IPS-18c (cell line): ENCODE results near the gene PPP1R13L.
"Not testable (repeated sequence)": the region's sequence is repeated elsewhere in the genome, so short reads cannot be mapped to it uniquely, and the experiment has no call there.

Experiments
- H3K4me3 ChIP-seq: 2 replicates; pipeline ENCODE4 v1.7.0; 2013; ENCODE audit warnings: low read depth, mild to moderate bottlenecking, low read length, moderate library complexity; ENCODE audit not compliant: insufficient read depth
- H3K9me3 ChIP-seq: one replicate; pipeline ENCODE4 v1.6.1; 2013; ENCODE audit warnings: mild to moderate bottlenecking, low read length, moderate library complexity; ENCODE audit not compliant: control insufficient read depth, insufficient read depth

PPP1R13L gene

DNA sequence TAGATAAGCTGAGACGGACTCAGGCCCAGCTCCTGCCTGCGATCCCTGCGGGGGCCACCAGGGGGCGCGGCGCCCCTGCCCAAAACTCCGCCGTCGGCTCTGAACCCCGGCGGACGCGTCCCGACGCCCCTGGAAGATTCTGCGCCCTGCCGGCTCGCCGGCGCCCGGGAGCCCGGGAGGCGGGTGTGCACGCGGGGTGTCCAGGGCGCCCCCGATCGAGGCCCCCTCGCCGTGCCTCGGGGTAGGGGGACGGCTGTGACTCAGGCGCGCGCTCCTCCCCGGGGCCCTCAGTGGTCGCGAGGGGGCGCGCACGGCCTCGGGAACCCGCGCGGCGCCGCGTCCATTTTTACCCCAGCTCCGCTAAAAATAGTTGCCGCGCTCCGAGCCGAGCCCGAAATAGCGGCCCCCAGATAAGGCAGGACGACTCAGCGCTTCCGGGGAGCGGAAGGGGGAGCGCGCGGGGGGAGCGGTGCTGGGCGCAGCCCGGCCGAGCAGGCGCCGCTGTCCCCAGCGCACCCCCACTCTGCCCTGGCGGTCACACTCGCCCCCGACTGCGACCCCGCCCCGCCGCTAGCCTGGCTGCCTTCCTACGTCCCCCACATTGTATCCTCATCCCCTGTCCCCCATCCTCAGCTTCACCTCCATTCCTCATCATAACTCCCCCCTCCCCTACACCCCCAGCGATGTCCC is 34.8 kb upstream of the PPP1R13L start:
- Histone ChIP-seq H3K4me3 (peak overlapping the region; percentile 89), H3K9me3 (peaks cover 5% of the 10 kb centered on the region)

DNA sequence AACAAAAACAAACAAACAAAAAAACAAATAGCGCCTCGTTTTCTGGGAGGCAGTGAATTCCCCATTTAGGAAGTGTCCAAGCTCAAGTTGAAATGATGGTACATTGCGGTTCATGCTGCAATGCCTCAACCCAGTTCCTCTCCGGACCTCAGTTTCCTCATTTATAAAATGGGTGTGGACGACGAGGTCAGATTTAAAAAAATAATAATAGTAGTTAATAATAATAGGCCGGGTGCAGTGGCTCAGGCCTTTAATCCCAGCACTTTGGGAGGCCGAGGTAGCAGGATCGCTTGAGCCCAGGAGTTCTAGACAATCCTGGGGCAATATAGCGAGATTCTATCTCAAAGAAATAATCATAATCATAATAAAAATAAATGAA is 34.3 kb upstream of the PPP1R13L start:
- no peak overlapping the region; the same call in 1 of the 2 replicates for H3K4me3 ChIP-seq
- H3K9me3 ChIP-seq: peaks cover 5% of the 10 kb centered on the region

DNA sequence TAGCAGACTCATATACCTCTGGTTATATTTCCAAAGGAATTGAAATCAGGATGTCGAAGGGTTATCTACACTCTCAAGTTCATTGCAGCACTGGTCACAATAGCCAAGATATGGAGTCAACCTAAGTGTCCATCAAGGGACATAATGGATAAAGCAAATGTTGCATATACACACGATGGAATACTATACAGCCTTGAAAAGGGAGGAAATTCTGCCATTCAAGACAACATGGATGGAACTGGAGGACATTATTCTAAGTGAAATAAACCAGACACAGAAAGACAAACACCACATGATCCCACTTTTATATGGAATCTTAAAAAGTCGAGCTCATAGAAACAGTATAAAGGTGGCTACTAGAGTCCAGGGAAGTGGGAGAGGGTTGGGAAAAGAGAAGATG is 32.5 kb upstream of the PPP1R13L start:
- Histone ChIP-seq H3K9me3 (peaks cover 5% of the 10 kb centered on the region), H3K4me3 (no peak overlapping the region)

GRCh38 chr19:45432543-45432942 is 27.7 kb upstream of the PPP1R13L start:
- H3K4me3 ChIP-seq, H3K9me3 ChIP-seq: not testable (repeated sequence)

DNA sequence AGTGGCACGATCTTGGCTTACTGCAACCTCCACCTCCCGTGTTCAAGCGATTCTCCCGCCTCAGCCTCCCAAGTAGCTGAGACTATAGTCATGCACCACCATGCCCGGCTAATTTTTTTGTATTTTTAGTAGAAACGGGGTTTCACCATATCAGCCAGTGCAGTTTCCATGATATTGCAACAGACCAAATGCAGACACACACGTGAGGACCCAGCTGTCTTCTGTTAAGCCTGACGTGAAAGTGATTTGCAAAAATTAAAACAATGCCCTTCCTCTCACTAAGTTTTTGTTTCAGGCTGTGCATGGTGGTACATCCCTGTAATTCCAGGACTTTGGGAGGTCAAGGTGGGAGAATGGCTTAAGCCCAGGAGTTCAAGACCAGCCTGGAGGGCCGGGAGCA is 26.1 kb upstream of the PPP1R13L start:
- H3K9me3 ChIP-seq, H3K4me3 ChIP-seq: not testable (repeated sequence)

DNA sequence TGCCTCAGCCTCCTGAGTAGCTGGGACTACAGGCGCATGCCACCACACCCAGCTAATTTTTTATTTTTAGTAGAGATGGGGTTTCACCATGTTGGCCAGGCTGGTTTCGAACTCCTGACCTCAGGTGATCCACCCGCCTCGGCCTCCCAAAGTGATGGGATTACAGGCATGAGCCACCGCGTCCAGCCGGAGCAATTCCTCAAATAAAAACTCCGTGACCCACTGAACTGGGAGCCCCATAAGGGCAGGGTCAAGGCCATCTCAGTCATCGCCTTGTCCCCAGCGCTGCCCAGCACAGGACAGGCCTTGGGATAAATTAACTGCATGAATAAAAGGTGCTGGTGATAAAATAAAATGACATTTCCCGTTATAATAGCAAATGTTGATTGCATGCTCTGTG is 25.0 kb upstream of the PPP1R13L start:
- not testable (repeated sequence) for H3K9me3 ChIP-seq, H3K4me3 ChIP-seq

DNA sequence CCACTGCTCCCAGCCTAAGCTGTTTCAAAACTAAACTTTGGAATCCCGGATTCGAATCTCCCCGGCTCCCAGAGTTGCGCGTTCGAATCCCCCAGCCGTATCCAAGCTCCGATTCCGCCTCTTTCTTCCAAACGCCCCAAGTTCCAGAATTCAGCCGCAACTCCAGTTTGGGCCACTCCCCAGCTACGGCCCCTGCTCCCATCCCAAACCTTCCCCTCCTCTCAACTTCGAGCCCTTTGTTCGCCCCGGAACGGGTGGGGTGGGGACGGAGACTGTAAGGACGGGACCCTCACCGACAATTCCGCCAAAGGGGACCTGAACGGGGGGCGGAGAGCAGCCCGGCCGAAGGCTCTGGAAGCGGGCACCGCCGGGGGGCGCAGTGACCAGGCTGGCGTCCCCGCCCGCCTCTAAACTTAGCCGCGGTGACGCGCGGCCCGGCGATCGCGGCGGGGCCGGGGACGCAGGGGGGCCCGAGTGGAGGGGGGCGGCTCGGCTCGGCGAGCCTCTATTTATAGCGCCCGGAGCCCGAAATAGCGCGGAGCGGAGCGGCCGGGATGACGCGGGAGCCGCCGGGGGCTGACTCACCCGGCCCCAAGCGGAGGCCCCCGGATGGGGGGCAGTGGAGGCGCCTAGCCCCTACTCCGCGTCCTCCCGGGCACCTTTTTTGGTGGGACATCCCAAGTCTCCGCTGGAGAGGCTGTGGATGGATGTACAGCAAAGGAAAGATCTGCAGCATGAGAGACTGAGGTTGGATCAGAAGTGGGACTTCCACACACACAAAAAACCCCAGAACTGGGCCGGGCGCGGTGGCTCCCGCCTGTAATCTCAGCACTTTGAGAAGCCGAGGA is 23.7 kb upstream of the PPP1R13L start:
- Histone ChIP-seq H3K4me3 (peak overlapping the region; percentile 57), H3K9me3 (no peaks in the 10 kb centered on the region)

DNA sequence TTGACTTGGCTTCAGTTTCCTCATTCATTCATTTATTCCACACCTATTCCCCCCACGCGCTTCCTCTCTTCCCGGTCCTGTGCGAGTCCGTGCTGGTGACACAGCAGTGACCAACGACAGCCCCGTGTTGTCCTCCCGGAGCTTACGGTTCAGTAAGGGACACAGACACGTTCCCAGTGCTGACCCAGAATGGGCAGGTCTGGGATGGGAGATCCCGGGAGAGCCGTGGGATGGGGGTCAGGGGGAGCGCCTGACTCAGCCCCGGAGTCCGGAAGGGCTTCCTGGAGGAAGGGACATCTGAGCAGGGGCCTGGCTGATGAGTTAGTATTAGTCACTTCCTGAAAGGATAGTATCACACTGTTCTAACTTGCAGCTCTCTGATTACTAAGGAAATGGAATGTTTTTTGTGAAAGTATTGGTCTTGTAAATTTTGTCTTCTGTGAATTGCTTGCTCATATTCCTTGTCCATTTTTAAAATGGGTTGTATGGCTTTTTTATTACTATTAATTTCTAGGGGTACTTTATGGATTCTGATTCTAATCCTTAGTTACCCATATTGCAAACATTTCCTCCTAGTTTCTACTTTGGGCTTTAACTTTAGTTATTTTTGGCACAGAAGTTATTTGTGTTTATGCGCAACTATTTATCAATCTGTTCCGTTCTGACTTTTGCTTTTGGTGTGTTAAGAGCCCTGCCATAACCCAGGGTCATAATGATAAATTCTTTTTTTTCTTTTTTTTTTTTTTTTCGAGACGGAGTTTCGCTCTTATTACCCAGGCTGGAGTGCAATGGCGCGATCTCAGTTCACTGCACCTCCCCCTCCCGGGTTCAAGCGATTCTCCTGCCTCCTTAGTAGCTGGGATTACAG is 19.6 kb upstream of the PPP1R13L start:
- peak overlapping the region; percentile 84 for H3K4me3 ChIP-seq
- H3K9me3 ChIP-seq: no peaks in the 10 kb centered on the region

- peak within 1 kb of the TSS; percentile 84 for H3K4me3 ChIP-seq
- H3K9me3 ChIP-seq: no peaks in the 10 kb centered on the region
These were observed 18.8 kb upstream of the PPP1R13L start, which contains the start of gene ERCC1 for GRCh38 chr19:45423589-45424190. Gene ERCC1, minus strand, starts transcription at chr19:45423917. Its CDS starts 543 bp downstream, at chr19:45423374.

DNA sequence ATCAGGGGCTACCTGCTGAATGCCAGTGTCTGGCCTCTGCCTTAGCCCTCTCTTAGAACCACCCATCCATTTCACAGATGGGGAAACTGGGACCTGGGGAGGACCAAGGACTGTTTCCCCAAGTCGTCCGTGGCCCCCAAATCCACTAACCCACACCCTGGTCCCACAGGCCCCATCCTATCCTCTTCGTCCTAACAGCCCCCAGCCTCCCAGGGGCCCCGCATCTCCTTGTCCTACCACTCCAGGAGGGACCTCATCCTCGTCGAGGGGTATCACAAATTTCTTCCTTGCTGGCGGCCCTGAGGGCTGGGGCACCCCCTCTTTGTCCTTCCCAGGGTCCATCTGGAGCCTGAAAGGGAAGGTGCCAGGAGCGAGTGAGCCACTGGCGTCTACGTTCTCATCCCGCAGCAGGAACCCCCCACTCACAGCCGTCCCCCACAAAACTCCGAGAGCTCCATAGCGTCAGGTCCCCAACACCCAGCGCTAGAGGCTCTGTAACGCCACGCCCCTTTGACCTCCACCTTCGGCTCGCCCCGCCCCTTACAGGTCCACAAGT is 18.2 kb upstream of the PPP1R13L start:
- H3K9me3 ChIP-seq: no peaks in the 10 kb centered on the region
- peak overlapping the region; percentile 84 for H3K4me3 ChIP-seq

DNA sequence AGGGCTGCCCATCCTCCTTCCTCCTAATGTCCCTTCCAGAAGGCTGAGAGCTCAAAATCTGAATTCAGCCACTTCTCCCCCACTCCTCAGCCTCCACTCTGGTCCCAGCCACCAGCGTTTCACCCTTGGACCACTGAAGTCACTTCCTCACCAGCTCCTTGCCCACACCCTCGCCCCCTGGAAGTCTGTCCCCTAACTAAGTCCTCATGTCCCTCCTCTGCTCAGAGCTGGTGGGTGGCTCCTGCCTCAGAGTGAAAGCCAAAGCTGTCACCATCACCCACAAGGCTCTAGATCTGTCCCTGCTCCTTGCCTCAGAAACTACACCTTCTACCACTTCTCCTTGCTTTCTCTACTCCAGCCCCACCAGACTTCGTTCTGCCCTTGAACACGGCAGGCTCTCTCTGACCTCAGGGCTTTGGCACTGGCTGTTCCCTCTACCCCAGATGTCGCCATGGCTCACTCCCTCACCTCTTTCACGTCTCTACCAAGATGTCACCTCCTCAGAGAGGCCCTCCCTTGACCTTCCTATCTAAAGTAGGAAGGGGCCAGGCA is 17.2 kb upstream of the PPP1R13L start:
- Histone ChIP-seq H3K9me3 (no peaks in the 10 kb centered on the region), H3K4me3 (no peak overlapping the region)

GRCh38 chr19:45420871-45421270 is 16.0 kb upstream of the PPP1R13L start:
- H3K4me3 ChIP-seq: no peak overlapping the region

GRCh38 chr19:45420356-45420755 is 15.5 kb upstream of the PPP1R13L start:
- Histone ChIP-seq H3K9me3 (no peaks in the 10 kb centered on the region), H3K4me3 (no peak overlapping the region)

More at GRCh38 chr19:45420871-45421270, 16.0 kb upstream of the PPP1R13L start:
- no peaks in the 10 kb centered on the region for H3K9me3 ChIP-seq

DNA sequence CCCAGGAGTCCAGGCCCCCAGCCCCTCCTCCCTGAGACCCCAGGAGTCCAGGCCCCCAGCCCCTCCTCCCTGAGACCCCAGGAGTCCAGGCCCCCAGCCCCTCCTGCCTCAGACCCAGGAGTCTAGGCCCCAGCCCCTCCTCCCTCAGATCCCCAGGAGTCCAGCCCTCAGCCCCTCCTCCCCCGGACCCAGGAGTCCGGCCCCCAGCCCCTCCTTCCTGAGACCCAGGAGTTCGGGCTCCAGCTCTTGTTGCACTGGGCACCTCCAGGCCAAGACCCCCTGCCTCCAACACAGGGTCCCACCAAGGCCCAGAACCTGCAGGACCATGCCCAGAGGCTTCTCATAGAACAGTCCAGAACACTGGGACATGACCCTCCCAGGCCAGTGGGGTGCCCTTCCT is 15.0 kb upstream of the PPP1R13L start:
- H3K4me3 ChIP-seq: no peak overlapping the region

DNA sequence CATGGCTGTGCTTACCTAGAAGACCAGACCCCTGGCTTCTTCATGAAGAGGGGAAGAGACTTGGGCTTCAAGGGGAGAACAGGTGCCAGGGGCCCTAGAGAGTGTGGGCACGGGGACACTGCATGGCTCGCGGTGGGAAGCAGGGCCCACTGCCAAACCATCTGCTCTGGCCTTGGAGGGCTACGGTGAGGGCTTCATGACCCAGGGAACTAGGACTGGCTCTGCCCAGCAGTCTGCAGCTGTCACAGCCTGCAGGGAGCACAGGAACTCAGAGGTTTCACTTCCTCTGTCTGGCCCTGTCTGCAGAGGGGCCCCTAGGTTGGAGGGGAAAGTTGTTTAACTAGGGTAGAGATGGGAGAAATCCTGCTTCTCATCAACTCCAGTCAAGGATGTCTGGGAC is 14.5 kb upstream of the PPP1R13L start:
- no peaks in the 10 kb centered on the region for H3K9me3 ChIP-seq

More for the DNA sequence above, 15.0 kb upstream of the PPP1R13L start:
- no peaks in the 10 kb centered on the region for H3K9me3 ChIP-seq

DNA sequence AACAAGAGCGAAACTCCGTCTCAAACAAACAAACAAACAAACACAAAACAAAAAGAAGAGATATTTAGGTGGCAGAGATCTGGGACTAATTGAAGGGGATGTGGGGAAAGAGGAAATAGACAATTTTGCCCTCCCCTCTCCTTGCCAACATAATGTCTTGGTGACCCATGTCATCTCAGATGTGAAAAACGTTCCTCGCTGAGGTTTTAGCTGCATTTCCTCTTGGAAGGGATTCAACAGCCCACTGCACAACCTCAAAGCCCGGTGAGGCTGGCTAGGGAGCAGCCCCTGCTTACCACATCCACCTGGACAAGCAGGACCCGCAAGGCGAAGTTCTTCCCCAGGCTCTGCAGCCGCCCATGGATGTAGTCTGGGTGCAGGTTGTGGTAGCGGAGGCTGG is 13.9 kb upstream of the PPP1R13L start:
- no peak overlapping the region for H3K4me3 ChIP-seq
- H3K9me3 ChIP-seq: no peaks in the 10 kb centered on the region

More for the DNA sequence above, 14.5 kb upstream of the PPP1R13L start:
- H3K4me3 ChIP-seq: no peak overlapping the region
